ENCODE measurements around the gene ISLR. TPM values are rescaled to one million over a fixed set of nuclear protein-coding genes. Genes with fewer than 3 reads are reported as not detected.

The ISLR gene, protein sequence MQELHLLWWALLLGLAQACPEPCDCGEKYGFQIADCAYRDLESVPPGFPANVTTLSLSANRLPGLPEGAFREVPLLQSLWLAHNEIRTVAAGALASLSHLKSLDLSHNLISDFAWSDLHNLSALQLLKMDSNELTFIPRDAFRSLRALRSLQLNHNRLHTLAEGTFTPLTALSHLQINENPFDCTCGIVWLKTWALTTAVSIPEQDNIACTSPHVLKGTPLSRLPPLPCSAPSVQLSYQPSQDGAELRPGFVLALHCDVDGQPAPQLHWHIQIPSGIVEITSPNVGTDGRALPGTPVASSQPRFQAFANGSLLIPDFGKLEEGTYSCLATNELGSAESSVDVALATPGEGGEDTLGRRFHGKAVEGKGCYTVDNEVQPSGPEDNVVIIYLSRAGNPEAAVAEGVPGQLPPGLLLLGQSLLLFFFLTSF
- total RNA-seq, result 8.9 TPM

DNA sequence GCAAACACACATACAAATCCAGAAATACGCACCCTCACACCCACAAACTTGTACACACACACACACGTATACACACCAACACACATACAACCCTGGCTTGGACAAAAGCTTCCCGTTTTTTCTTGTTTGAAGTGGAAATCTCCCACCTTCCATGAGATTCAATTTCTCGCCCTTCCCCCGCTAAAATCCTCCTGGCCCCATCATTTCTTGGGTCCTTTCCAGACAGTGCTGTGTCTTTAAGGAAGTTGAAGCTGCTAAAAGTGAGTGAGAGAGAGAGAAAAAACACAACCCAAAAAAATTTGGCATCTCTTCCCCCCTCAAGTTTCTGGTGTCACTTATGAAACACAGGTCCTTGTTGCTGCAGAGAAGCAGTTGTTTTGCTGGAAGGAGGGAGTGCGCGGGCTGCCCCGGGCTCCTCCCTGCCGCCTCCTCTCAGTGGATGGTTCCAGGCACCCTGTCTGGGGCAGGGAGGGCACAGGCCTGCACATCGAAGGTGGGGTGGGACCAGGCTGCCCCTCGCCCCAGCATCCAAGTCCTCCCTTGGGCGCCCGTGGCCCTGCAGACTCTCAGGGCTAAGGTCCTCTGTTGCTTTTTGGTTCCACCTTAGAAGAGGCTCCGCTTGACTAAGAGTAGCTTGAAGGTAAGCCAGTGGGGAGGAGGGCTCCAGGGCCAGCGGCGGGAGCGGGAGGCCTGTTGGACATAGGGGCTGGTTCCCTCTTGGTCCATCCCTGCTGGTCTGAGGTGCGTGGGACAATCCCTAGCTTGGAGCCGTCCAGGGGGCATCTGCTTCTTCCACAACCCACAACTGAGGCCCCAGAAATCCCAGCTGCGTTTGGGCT is at the start of gene ISLR:
ISLR (plus strand) TSS at position 331 of the 839 bp plus-strand sequence. CDS start 1,149 bp downstream, outside the sequence.
- no peak for DNase-seq

DNA sequence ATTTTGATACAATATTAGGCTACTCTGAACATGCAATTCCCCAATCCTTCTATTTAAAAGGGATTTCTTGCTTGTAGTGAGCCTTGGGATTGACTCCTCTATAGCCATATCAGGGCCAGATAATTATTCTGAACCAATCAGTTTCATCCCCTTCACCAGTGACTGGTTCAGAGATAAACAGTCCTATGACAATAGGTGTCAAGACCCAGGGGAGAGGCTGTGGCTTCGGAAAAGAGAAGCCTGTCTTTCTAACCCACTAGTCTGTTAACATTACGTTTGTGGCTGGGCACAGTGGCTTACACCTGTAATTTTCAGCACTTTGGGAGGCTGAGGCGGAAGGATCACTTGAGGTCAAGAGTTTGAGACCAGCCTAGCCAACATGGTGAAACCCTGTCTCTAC is 49.3 kb upstream of the ISLR start:
- no peak for DNase-seq

DNA sequence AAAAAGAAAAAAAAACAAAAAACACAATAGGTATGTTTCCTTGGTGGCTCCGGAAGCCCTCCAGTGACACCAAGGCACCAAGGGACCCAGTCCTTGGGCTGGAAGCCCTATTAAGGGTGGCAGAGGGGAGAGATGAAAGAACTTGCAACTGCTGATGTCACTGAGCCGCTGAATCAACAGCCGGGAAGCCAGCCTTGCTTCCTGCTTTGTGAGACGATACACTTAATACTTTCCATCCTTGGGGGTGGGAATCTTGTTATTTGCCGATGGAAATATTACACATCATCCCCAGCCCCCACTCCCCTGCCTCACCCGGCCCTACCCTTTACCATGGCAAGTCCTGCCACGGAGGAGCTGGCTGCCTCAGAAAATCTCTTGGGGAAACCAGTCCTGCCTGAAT is 48.8 kb upstream of the ISLR start:
- no peak for DNase-seq

DNA sequence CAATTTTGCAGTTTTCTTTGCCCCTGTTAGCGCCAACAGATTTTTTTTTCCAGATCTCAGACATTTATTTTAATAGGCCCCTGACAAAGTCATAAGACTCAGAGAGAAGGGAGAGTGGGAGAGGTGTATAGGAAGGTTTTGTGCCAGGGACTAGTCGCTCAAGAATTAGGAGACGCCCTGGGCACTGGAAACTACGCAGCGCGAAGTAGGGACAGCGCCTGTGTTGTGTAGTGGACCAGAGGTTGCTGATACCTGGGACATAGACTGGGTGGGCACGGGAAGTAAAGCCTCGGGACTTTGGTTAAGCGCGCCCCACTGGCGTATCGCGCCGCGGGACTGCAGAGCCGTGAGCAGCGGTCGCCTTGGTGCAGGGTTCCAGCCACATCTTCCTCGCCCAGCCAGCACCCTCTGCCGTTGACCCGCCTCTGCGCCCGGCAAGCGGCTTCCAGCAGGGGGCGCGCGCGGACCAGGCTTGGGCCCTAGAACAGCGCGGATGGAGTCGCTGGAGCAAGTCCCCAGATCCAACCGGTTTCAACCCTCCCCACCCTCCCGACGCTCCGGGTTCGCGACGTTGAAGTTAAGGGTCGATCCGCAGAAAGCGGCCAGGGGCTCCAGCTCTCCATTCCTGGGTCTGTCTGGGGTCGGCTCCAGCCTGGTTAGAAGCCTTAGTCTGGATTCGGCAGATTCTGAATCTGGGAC is 46.1 kb upstream of the ISLR start:
- DNase-seq, result peak; percentile 79

DNA sequence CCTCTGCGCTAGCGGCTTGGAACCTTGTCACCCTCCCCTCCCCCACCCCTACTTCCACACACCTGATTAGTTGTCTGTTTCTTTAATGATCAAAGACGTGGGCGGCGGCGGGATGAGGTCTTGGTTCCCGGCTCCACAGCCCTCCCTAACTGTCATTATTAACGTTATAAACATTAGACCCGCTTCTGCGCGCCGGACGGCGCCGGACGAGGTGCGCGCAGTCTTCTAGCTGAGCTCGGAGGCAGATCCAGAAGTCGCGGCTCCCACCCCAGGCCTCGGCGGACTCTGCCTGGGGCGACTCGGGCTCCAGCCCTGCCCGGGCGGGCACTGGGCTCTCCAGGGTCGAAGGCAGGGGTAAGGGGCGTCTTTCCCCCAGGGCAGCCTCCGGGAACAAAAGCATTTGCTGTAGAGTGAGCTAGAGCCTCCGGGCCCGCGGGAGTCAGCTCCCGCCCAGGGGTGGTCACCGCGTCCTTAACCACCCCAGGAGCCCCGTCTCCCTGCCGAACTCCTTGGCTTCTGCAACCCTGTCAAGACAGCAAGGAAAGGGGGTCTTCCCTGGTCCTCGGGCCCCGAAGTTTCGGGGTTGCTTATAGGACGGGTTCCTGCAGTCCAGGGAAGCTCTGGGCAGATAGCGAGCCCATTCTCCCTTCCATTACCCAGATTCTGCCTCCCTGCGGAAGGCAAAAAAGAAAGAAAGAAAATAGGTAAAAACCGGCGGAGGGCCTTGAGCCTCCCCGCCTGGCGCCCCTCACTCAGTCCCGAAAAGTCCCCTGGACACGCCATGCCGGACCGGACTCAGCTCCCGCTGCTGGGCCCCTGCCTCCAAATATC is 45.3 kb upstream of the ISLR start:
- no peak for DNase-seq

DNA sequence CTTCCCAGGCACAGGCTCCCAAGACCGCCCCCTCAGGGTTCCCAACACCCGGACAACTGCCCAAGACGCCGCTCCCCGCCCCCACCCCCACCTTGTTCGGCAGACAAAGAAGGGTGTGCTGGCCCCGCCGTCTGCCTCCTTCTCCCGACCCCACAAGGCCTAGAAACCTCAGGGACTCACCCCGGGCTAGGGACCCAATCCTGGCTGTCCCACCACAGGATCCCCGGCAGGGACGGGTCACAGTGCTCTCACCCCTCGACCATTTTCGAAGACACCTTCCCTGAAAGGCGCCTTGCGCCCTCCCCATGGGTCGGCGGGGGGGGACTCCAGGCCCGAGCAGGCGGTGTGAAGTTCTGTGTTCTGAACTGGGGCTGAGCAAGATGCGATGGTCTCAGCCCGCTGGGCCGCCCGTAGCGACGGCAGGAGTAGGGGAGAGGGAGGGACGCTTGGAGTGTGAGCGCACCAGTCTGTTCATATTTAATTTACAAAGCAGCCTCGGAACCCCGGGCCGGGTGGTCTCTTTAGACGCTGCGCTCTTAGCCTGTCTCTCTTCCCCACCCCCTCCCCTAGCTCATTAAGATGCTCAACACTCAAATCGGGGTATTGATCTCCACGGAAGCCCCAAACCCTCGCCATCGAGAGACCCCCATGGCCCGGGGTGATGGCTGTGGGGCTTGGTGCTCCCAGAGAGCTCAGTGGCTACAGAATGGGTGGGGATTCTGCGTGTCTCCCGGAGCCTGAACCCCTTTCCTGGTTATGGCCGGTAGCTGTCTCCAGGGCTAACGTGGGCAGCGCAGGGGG is 44.5 kb upstream of the ISLR start:
- DNase-seq, result no peak

DNA sequence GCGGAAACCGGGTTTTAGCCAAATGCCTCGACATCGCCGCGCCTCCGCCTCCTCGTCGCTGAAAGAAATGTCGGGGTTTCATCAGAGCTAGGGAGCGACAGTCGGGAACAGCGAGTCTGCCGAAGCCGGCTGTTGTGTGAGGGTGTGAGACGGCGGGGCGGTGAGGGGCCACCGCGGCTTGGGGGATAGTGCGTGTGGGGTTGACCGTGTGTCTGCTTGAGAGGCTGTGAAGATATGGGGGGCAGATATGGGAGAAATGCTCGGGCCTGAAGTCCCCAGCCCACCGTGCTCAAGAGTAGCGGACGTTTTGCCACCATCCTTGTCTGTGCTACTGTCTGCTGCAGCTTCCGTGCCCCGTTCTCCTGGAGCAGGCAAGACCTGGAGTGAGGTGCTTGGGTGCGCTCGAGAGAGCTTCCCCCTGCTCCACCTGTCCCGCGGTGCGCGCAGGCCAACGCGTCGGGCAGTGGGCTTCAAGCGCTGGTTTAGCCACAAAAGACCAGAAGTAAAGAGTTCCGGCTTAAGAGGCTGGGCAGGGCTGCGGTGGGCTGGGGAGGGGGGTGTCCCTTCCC is 43.8 kb upstream of the ISLR start:
- DNase-seq, result no peak

DNA sequence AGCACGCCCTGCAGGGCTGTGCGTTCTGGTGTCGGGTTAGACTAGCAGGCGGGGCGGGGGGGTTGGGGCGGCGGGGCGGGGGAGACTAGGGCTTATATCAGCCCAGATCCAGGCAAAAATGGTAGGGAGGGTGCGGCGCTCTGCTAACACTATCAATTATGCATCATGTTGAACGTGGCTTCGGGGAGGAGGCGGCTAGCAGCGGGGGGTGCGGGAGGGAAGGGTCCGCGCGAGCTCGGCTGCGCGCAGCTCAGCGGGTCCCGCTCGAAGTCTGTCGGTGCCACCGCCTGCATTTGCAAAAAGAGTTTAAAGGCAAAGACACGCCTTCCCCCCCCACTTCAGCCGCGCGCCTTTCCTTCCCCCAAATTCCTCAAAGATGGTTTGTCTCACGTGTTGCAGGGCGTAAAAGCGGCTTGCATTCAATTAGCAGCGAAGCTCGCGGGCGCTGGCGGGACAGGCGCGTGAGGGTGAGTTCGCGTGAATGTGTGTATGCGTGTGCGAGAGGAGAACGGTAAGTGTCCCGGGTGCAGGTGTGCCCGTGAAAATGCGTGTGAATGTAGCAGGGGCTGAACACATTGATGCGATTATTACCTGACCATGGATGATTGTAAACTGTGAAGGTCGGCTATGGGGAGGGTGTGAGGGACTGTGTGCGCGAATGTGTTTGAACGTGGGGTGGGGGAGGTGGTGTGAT is 43.2 kb upstream of the ISLR start, which contains the start of gene ISLR2:
ISLR2 (plus strand) TSS at position 432 of the 694 bp plus-strand sequence. CDS start 2,169 bp downstream, outside the sequence.
- DNase-seq, result no peak

DNA sequence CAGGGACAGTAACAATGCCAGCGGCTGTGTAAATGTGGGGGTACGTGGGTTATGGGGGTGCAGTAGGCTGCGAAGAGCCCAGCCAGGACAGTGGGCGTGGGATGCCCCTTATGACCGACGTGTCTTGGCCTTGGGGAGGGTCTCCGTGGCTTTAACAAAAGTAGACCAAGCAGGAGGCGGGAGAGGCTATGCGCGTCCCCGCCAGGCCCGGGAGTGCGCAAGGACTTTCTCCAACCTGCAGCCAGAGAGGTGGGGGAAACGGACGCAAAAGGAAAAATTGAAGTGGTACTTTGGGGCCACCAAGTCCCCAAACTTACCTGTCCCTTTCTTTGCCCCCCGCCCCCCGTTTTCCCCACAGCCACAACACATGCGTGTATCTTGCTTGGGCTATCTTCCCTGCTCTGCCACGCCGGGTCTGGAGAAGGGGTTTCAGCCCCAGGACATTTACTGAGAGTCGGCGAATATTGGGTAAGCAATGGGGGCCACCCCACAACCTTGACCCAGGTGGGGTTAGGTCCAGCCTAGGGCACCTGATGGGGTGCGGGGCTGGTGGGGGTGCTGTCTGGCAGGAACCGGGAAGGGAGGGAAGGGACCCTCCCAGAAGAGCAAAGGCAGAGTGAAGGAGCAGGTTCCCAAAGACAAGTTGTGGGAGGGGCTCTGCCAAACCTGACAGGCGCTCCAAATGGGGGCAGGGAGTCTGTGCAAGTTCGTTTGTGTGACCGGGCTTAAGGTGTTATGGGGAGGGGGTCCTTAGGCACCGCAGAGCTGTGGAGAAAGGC is 42.5 kb upstream of the ISLR start:
- no peak for DNase-seq

DNA sequence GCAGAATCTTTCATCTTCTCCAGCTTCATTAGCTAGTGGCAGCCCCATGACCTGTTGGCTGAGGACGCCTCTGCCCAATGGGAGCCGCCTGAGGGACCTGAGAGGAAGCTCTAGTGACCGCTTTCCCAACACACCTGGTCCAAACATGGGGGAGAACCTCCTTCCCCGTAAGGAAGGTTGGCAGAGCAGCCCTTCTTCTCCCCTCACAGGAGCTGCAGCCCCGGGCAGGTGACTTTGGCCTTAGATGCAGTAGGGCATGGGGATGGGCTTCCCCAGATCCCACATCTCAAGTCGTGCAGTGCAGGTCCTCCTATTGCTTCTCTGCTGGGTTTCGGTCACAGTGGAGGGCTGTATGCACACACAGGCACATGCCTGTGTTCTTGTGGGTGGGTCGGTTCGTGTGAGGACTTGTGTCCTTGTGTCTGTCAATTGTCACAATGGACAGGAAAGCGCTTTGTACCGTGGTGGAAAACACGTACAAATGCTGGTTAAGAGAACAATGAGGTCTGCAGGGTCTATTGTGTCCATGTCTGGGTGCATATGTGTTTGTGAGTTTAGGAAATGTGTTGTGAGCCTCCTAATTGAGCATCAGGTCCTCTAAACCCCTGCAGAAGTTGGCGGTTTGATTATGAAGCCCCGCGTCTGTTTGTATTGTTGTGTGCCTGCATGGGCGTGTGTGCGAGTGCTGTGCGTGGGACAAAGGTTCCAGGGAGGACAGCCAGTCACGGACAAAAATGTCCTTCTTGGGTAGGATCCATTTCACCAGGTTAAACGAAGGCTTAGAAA is 41.7 kb upstream of the ISLR start:
- no peak for DNase-seq

DNA sequence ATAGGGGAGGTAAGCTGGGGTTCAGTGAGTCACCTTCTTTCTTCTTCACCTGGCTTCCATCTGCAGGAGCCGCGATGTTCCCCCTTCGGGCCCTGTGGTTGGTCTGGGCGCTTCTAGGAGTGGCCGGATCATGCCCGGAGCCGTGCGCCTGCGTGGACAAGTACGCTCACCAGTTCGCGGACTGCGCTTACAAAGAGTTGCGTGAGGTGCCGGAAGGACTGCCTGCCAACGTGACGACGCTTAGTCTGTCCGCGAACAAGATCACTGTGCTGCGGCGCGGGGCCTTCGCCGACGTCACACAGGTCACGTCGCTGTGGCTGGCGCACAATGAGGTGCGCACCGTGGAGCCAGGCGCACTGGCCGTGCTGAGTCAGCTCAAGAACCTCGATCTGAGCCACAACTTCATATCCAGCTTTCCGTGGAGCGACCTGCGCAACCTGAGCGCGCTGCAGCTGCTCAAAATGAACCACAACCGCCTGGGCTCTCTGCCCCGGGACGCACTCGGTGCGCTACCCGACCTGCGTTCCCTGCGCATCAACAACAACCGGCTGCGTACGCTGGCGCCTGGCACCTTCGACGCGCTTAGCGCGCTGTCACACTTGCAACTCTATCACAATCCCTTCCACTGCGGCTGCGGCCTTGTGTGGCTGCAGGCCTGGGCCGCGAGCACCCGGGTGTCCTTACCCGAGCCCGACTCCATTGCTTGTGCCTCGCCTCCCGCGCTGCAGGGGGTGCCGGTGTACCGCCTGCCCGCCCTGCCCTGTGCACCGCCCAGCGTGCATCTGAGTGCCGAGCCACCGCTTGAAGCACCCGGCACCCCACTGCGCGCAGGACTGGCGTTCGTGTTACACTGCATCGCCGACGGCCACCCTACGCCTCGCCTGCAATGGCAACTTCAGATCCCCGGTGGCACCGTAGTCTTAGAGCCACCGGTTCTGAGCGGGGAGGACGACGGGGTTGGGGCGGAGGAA is 40.5 kb upstream of the ISLR start:
- no peak for DNase-seq

DNA sequence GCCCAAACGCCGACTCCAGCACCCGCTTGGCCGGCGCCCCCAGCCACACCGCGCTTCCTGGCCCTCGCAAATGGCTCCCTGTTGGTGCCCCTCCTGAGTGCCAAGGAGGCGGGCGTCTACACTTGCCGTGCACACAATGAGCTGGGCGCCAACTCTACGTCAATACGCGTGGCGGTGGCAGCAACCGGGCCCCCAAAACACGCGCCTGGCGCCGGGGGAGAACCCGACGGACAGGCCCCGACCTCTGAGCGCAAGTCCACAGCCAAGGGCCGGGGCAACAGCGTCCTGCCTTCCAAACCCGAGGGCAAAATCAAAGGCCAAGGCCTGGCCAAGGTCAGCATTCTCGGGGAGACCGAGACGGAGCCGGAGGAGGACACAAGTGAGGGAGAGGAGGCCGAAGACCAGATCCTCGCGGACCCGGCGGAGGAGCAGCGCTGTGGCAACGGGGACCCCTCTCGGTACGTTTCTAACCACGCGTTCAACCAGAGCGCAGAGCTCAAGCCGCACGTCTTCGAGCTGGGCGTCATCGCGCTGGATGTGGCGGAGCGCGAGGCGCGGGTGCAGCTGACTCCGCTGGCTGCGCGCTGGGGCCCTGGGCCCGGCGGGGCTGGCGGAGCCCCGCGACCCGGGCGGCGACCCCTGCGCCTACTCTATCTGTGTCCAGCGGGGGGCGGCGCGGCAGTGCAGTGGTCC is 39.7 kb upstream of the ISLR start:
- no peak for DNase-seq

DNA sequence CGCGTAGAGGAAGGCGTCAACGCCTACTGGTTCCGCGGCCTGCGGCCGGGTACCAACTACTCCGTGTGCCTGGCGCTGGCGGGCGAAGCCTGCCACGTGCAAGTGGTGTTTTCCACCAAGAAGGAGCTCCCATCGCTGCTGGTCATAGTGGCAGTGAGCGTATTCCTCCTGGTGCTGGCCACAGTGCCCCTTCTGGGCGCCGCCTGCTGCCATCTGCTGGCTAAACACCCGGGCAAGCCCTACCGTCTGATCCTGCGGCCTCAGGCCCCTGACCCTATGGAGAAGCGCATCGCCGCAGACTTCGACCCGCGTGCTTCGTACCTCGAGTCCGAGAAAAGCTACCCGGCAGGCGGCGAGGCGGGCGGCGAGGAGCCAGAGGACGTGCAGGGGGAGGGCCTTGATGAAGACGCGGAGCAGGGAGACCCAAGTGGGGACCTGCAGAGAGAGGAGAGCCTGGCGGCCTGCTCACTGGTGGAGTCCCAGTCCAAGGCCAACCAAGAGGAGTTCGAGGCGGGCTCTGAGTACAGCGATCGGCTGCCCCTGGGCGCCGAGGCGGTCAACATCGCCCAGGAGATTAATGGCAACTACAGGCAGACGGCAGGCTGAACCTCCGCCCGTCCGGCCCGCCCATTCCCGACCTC is 39.0 kb upstream of the ISLR start:
- DNase-seq, result no peak

DNA sequence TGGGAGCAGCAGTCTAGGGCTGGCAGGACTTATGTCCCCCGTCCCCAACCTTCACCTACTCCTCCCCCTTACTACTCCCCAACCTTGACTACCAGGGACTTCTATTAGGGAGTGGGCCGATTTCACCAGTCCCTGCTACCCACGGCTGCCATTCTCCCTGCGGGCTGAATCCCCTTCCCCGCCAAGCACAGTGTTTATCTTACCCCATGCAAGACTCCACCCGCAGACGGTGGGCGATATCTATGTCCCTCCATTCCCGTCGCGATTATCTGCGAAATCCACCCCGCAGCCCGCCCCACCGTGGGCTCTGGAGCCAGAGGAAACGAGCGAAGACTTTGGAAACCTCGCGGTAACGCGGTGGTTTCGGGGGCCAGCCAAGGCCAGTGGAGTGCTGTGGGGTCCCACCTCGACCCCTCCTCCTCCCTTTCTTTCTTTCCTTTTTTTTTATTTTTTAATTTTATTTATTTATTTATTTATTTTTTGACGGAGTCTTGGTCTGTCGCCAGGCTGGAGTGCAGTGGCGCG is 38.4 kb upstream of the ISLR start:
- no peak for DNase-seq

DNA sequence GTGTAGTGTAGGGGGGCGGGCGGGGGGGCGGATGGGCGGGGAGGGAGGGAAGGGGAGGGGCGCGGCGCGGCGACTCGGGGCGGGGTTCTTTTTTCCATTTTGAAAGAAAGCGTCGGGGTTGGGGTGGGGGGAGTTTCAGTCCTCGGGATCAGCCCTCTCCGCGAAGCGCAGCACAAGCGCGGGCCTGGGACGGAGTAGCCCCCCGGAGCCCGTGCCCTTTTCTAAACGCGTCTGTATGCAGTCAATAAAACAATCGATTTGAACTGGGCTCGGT is 37.0 kb upstream of the ISLR start:
- no peak for DNase-seq

All from occipital lobe (tissue), 2 donors.